GM12878 (cell line): ENCODE measurements around the gene C14orf93. TPM values are rescaled to one million over a fixed set of nuclear protein-coding genes. Genes with fewer than 3 reads are reported as not detected.

ENCODE experiments used
- ATF7 ChIP-seq: fragments of 450-650 bp; IDR thresholded peaks from 2 replicates; pipeline ENCODE4 v1.6.1; 2016; ENCODE audit warnings: low read depth, mild to moderate bottlenecking
- BACH1 ChIP-seq: fragments of 450-650 bp; IDR thresholded peaks from 2 replicates; pipeline ENCODE4 v1.6.1; 2017; ENCODE audit warnings: mild to moderate bottlenecking, borderline replicate concordance
- BCL11A ChIP-seq: IDR thresholded peaks from 2 replicates; pipeline ENCODE4 v1.6.1; 2011; ENCODE audit warnings: low read depth, low read length
- BMI1 ChIP-seq: fragments of 450-650 bp; IDR thresholded peaks from 2 replicates; pipeline ENCODE4 v1.6.1; 2016; ENCODE audit warnings: mild to moderate bottlenecking, moderate library complexity, borderline replicate concordance
- E2F8 ChIP-seq: fragments of 450-650 bp; IDR thresholded peaks from 2 replicates; pipeline ENCODE4 v1.6.1; 2018; ENCODE audit warnings: mild to moderate bottlenecking, low read depth, moderate library complexity; ENCODE audit not compliant: partially characterized antibody
- EZH2 ChIP-seq: IDR thresholded peaks from 2 replicates; pipeline ENCODE4 v1.6.1; 2012; ENCODE audit warnings: low read depth, mild to moderate bottlenecking, control low read depth, inconsistent platforms, low read length, borderline replicate concordance; ENCODE audit not compliant: control insufficient read depth
- FOXK2 ChIP-seq: fragments of 450-650 bp; IDR thresholded peaks from 2 replicates; pipeline ENCODE4 v1.6.1; 2017; ENCODE audit warnings: mild to moderate bottlenecking, moderate library complexity
- GATAD2B ChIP-seq: fragments of 450-650 bp; conservative IDR thresholded peaks from 2 replicates; pipeline ENCODE4 v1.6.1; 2017; ENCODE audit warnings: low read depth, mild to moderate bottlenecking, moderate library complexity
- IRF3 ChIP-seq: fragments of 450-650 bp; IDR thresholded peaks from 2 replicates; pipeline ENCODE4 v1.6.1; 2014; ENCODE audit warnings: mild to moderate bottlenecking
- JUNB ChIP-seq: IDR thresholded peaks from 2 replicates; pipeline ENCODE4 v1.6.1; 2016; ENCODE audit warnings: antibody characterized with exemption, mild to moderate bottlenecking
- MYC ChIP-seq: IDR thresholded peaks from 2 replicates; pipeline ENCODE4 v1.6.1; 2011; ENCODE audit warnings: mild to moderate bottlenecking, low read length, moderate library complexity, inconsistent platforms; ENCODE audit not compliant: insufficient read depth, insufficient replicate concordance, insufficient read length, severe bottlenecking
- PAX8 ChIP-seq: fragments of 450-650 bp; IDR thresholded peaks from 2 replicates; pipeline ENCODE4 v1.6.1; 2017; ENCODE audit warnings: mild to moderate bottlenecking, moderate library complexity
- RBBP5 ChIP-seq: fragments of 200-600 bp; sonication (generic); conservative IDR thresholded peaks from 2 replicates; pipeline ENCODE4 v1.6.1; 2016
- RELB ChIP-seq: fragments of 450-650 bp; IDR thresholded peaks from 2 replicates; pipeline ENCODE4 v1.6.1; 2017; ENCODE audit warnings: low read depth, mild to moderate bottlenecking, moderate library complexity
- SRF ChIP-seq, 2 experiments: IDR thresholded peaks; 2 replicates each; pipeline ENCODE4 v1.6.1; 2011; ENCODE audit warnings: low read depth in 2 of 2, low read length in 2 of 2, mild to moderate bottlenecking in 1 of 2, moderate library complexity in 1 of 2
- TCF7 ChIP-seq: IDR thresholded peaks from 2 replicates; pipeline ENCODE4 v1.6.1; 2014; ENCODE audit warnings: antibody characterized with exemption, borderline replicate concordance
- ZBTB11 ChIP-seq: fragments of 450-650 bp; formaldehyde crosslinking; IDR thresholded peaks from 2 replicates; pipeline ENCODE4 v1.5.0; 2022; ENCODE audit warnings: mild to moderate bottlenecking, missing genetic modification characterization
- polyA plus RNA-seq, 11 experiments: library from polyadenylated mRNA; depleted of rRNA in 4 of 11; unstranded in 6 of 11; stranded (reverse) in 5 of 11; fragments of >200 nt; fragmentation: Nextera tagmentation in 4 of 11; fragmentation: Illumina TruSeq in 1 of 11; extraction: Ambion mirVana in 4 of 11; extraction: Trizol in 1 of 11; gene quantifications; 1 replicate in 1 of 11; 2 replicates in 10 of 11; pipeline versions ENCODE4 v1.2.1 to v1.2.3, GENCODE V29; 2011 to 2016; ENCODE audit warnings: inconsistent platforms in 2 of 11, missing spikeins in 2 of 11, low read depth in 1 of 11
- total RNA-seq, 4 experiments: library from RNA; depleted of rRNA in 3 of 4; stranded (reverse); fragments of >200 nt in 3 of 4; fragmentation: Illumina TruSeq in 1 of 4; extraction: Trizol in 1 of 4; gene quantifications; 2 replicates each; pipeline versions ENCODE4 v1.2.1 to v1.2.3, GENCODE V29; 2013 to 2021
- TF ChIP-seq, protein P1 (sequence below): fragments of 450-650 bp; IDR thresholded peaks from 2 replicates; pipeline ENCODE4 v1.6.1; 2017; ENCODE audit warnings: mild to moderate bottlenecking, low read depth, inconsistent platforms; ENCODE audit not compliant: poor library complexity, severe bottlenecking

Gene C14orf93
- total and polyA plus RNA-seq, 10 of the 15 experiments (the other 5 are each of a cell fraction or from before 2014, with no cell fraction given), result 1.8 to 13.9 (median 10.2) TPM

DNA sequence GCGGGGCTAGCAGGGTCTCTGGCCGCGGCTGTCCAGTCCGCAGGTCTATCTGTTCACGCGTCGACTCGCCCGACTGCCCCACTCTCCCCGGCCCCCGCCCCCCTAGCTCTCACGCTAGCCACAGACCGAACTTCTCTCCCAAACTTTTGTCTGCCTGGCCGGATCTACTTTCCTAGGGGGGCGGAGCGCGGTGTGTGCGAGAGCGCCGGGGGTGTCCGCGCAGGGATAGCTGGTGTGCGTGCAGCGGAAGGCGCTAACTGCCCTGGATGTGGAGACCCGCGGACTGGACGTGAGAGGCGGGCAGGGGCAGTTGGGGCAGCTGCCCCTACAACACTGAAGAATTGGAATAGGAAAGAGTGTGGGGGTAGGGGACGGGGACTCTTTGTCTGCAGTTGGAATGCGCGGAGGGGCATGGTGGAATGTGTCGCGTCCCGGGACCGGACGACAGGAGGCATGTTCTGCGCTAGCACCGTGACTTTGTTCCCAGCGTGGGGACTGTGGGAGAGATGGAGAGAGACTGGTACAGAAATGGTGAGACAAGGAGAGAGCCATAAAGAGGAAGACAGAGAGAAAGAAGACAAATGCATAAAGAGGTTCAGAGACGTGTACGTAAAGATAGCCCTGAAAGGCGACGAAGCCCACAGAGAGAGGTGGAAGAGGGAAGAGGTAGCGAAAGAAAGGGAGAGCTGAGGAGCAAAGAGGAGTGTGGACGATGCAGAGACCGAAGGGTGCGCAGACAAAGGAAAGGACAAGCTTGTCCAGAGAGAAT is 27.3 kb downstream of the C14orf93 start, which contains the start of gene AJUBA (continued):
- no peak for TF ChIP-seq EZH2
- no peak for TF ChIP-seq BACH1
- TF ChIP-seq MYC, result no peak
- no peak for TF ChIP-seq E2F8
- no peak for TF ChIP-seq SRF (IDR thresholded peaks at IDR 0.05; ENCODE audit: low read depth in 2 of 2, low read length in 2 of 2)
- no peak for TF ChIP-seq IRF3
- no peak for TF ChIP-seq BMI1
- no peak for TF ChIP-seq TCF7
- no peak for TF ChIP-seq ATF7
- TF ChIP-seq, protein P1, sequence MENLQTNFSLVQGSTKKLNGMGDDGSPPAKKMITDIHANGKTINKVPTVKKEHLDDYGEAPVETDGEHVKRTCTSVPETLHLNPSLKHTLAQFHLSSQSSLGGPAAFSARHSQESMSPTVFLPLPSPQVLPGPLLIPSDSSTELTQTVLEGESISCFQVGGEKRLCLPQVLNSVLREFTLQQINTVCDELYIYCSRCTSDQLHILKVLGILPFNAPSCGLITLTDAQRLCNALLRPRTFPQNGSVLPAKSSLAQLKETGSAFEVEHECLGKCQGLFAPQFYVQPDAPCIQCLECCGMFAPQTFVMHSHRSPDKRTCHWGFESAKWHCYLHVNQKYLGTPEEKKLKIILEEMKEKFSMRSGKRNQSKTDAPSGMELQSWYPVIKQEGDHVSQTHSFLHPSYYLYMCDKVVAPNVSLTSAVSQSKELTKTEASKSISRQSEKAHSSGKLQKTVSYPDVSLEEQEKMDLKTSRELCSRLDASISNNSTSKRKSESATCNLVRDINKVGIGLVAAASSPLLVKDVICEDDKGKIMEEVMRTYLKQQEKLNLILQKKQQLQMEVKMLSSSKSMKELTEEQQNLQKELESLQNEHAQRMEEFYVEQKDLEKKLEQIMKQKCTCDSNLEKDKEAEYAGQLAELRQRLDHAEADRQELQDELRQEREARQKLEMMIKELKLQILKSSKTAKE, result no peak
- no peak; the same call in 1 of the 2 replicates for TF ChIP-seq GATAD2B
- TF ChIP-seq JUNB, result no peak
- peak; percentile 39; the same call in 1 of the 2 replicates for TF ChIP-seq FOXK2
- no peak for TF ChIP-seq PAX8
- TF ChIP-seq RELB, result peak; percentile 35; the same call in 1 of the 2 replicates
- no peak for TF ChIP-seq RBBP5
- TF ChIP-seq BCL11A, result no peak
- no peak for TF ChIP-seq ZBTB11 (CRISPR knock-in tag)
